ENCODE data around the gene NFIA. TPM values are rescaled to one million over a fixed set of nuclear protein-coding genes. Genes with fewer than 3 reads are reported as not detected.

NFIA gene
- total RNA-seq, 3 donors from 2014 or later = 54.9 to 87.5 (median 79.6) TPM

GRCh38 chr1:61173118-61173517, 90.8 kb downstream of the NFIA start:
- TF ChIP-seq POLR2A (IDR thresholded peaks at IDR 0.05) (no peak), POLR2AphosphoS5 (IDR thresholded peaks at IDR 0.05) (no peak)
- TF ChIP-seq, protein P1, sequence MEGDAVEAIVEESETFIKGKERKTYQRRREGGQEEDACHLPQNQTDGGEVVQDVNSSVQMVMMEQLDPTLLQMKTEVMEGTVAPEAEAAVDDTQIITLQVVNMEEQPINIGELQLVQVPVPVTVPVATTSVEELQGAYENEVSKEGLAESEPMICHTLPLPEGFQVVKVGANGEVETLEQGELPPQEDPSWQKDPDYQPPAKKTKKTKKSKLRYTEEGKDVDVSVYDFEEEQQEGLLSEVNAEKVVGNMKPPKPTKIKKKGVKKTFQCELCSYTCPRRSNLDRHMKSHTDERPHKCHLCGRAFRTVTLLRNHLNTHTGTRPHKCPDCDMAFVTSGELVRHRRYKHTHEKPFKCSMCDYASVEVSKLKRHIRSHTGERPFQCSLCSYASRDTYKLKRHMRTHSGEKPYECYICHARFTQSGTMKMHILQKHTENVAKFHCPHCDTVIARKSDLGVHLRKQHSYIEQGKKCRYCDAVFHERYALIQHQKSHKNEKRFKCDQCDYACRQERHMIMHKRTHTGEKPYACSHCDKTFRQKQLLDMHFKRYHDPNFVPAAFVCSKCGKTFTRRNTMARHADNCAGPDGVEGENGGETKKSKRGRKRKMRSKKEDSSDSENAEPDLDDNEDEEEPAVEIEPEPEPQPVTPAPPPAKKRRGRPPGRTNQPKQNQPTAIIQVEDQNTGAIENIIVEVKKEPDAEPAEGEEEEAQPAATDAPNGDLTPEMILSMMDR (IDR thresholded peaks at IDR 0.05) = no peak
- no peak overlapping the region for H3K27ac ChIP-seq
- H3K36me3 ChIP-seq = no peaks in the 10 kb centered on the region
- DNase-seq (ENCODE audit: low spot score in 2 of 2) = no peak
- no peak overlapping the region for H3K4me3 ChIP-seq
- no peaks in the 10 kb centered on the region for H3K27me3 ChIP-seq
- H3K4me1 ChIP-seq = peaks cover 8 to 20% of the 10 kb centered on the region in 2 donors
- H3K9me3 ChIP-seq = no peaks in the 10 kb centered on the region
- intact Hi-C loops (cut with DNase I; ENCODE audit: low total_unique reads) = no loop called here

GRCh38 chr1:61174060-61174795, 91.9 kb downstream of the NFIA start:
- no peaks in the 10 kb centered on the region for H3K9me3 ChIP-seq
- no peaks in the 10 kb centered on the region for H3K27me3 ChIP-seq
- peaks cover 8 to 23% of the 10 kb centered on the region in 2 donors for H3K4me1 ChIP-seq
- TF ChIP-seq, protein P1 (IDR thresholded peaks at IDR 0.05) = no peak
- TF ChIP-seq POLR2A (IDR thresholded peaks at IDR 0.05) (no peak), POLR2AphosphoS5 (IDR thresholded peaks at IDR 0.05) (no peak)
- no peak for DNase-seq (ENCODE audit: low spot score in 2 of 2)
- H3K36me3 ChIP-seq = no peaks in the 10 kb centered on the region
- intact Hi-C loops (cut with DNase I; ENCODE audit: low total_unique reads) = no loop called here
- no peak overlapping the region for H3K4me3 ChIP-seq
- H3K27ac ChIP-seq = no peak overlapping the region

GRCh38 chr1:61175976-61176375, 93.6 kb downstream of the NFIA start:
- Histone ChIP-seq H3K4me1 (peaks cover 3 to 25% of the 10 kb centered on the region in 2 donors), H3K27ac (no peak overlapping the region), H3K4me3 (no peak overlapping the region), H3K27me3 (no peaks in the 10 kb centered on the region), H3K36me3 (no peaks in the 10 kb centered on the region), H3K9me3 (no peaks in the 10 kb centered on the region)
- intact Hi-C loops (cut with DNase I; ENCODE audit: low total_unique reads) = no loop called here
- no peak for TF ChIP-seq POLR2A (IDR thresholded peaks at IDR 0.05)
- TF ChIP-seq POLR2AphosphoS5 (IDR thresholded peaks at IDR 0.05) = no peak
- TF ChIP-seq, protein P1 (IDR thresholded peaks at IDR 0.05) = no peak
- no peak for DNase-seq (ENCODE audit: low spot score in 2 of 2)

DNA sequence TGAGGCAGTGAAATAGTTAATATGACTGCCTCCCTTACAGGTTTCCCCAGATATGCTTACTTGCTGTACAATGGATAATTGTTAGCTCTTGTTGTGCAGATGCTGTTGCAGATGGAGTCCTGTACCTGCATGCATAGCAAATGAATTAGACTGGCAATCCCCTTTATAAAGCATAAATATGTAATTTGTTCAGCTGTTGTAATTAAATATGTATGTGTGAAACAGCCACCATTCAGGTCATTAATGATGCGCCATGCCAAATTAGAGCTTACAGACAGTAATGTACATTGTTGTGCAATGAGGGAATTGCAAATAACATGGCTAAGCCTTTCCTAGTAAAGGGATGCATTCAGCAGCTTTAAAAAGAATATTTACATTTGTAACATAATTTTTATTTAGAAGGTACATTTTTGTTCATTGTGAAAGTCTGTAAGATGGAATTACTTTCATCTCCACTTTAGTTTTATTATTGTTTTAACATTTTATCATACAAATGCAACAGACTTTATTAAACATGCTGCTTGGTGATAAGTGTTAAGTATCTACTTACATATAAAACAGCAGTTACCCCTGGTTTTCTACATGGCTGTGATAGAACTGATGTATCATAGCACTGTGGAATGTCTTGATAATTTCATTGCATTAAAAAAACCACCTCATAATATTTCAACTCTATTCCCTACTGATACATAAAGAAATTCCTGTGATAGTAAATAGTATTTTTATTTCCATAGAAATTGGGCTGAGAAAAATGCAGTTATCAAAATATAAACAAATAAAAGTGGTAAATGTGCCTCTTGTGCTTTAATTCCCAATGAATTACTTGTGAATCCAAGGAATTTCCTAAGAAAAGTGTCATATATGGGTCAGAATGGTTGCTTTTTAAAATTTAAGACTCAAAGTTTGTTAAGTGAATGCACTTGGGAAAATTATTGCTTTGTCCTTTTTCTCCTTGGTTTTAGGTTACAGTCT, 99.0 kb downstream of the NFIA start:
- Histone ChIP-seq H3K4me3 (no peak overlapping the region), H3K36me3 (no peaks in the 10 kb centered on the region), H3K27ac (no peak overlapping the region), H3K4me1 (peaks cover 3 to 18% of the 10 kb centered on the region in 2 donors), H3K27me3 (no peaks in the 10 kb centered on the region), H3K9me3 (no peaks in the 10 kb centered on the region)
- no peak for DNase-seq (ENCODE audit: low spot score in 2 of 2)
- intact Hi-C loops (cut with DNase I; ENCODE audit: low total_unique reads) = no loop called here
- TF ChIP-seq, protein P1 (IDR thresholded peaks at IDR 0.05) = no peak
- no peak for TF ChIP-seq POLR2A (IDR thresholded peaks at IDR 0.05)
- TF ChIP-seq POLR2AphosphoS5 (IDR thresholded peaks at IDR 0.05) = no peak

GRCh38 chr1:61182049-61182448, 99.7 kb downstream of the NFIA start:
- Histone ChIP-seq H3K4me3 (no peak overlapping the region), H3K27ac (no peak overlapping the region), H3K4me1 (peaks cover 3 to 18% of the 10 kb centered on the region in 2 donors), H3K27me3 (no peaks in the 10 kb centered on the region), H3K9me3 (no peaks in the 10 kb centered on the region), H3K36me3 (no peaks in the 10 kb centered on the region)
- no peak for TF ChIP-seq POLR2AphosphoS5 (IDR thresholded peaks at IDR 0.05)
- no peak for TF ChIP-seq POLR2A (IDR thresholded peaks at IDR 0.05)
- TF ChIP-seq, protein P1 (IDR thresholded peaks at IDR 0.05) = no peak
- no peak for DNase-seq (ENCODE audit: low spot score in 2 of 2)
- intact Hi-C loops (cut with DNase I; ENCODE audit: low total_unique reads) = no loop called here
